Superior temporal gyrus (tissue), 1 donor: ENCODE results near the gene ST6GALNAC3.

Experiments used
- DNase-seq: peaks from one replicate; pipeline ENCODE4 v3.0.0-alpha.2; 2016; ENCODE audit errors: extremely low spot score

The ST6GALNAC3 gene

GRCh38 chr1:76580206-76580605, 505.7 kb downstream of the ST6GALNAC3 start:
- no peak for DNase-seq

- DNase-seq: no peak
Measured at GRCh38 chr1:76581712-76582111, 507.2 kb downstream of the ST6GALNAC3 start.

GRCh38 chr1:76583235-76583868, 508.8 kb downstream of the ST6GALNAC3 start:
- DNase-seq: no peak

- DNase-seq: no peak
Measured at GRCh38 chr1:76583875-76584477, 509.4 kb downstream of the ST6GALNAC3 start.

- DNase-seq: no peak
Measured at GRCh38 chr1:76585980-76586674, 511.6 kb downstream of the ST6GALNAC3 start.

GRCh38 chr1:76587212-76587611, 512.7 kb downstream of the ST6GALNAC3 start:
- no peak for DNase-seq

- no peak for DNase-seq
Measured at GRCh38 chr1:76591461-76591860, 516.9 kb downstream of the ST6GALNAC3 start.

GRCh38 chr1:76591963-76592362, 517.4 kb downstream of the ST6GALNAC3 start:
- DNase-seq: no peak

GRCh38 chr1:76593141-76593540, 518.6 kb downstream of the ST6GALNAC3 start:
- DNase-seq: no peak

- DNase-seq: no peak
Measured at GRCh38 chr1:76593618-76594017, 519.1 kb downstream of the ST6GALNAC3 start.

GRCh38 chr1:76595024-76595423, 520.5 kb downstream of the ST6GALNAC3 start:
- DNase-seq: no peak

GRCh38 chr1:76601465-76601864, 526.9 kb downstream of the ST6GALNAC3 start:
- no peak for DNase-seq

GRCh38 chr1:76607717-76608116, 533.2 kb downstream of the ST6GALNAC3 start:
- no peak for DNase-seq

- DNase-seq: no peak
Measured at GRCh38 chr1:76611770-76612445, 537.4 kb downstream of the ST6GALNAC3 start.

- no peak for DNase-seq
Measured at GRCh38 chr1:76613886-76614285, 539.3 kb downstream of the ST6GALNAC3 start.

GRCh38 chr1:76615253-76616035, 540.9 kb downstream of the ST6GALNAC3 start:
- no peak for DNase-seq

- no peak for DNase-seq
Measured at GRCh38 chr1:76620371-76620770, 545.8 kb downstream of the ST6GALNAC3 start.

GRCh38 chr1:76622774-76623528, 548.4 kb downstream of the ST6GALNAC3 start:
- no peak for DNase-seq

- no peak for DNase-seq
Measured at GRCh38 chr1:76625886-76626678, 551.5 kb downstream of the ST6GALNAC3 start.

- no peak for DNase-seq
Measured at GRCh38 chr1:76627498-76627897, 553.0 kb downstream of the ST6GALNAC3 start.
